ENCODE measurements around the gene PLCD3. TPM values are rescaled to one million over a fixed set of nuclear protein-coding genes. Genes with fewer than 3 reads are reported as not detected.

PLCD3 gene
- total and polyA plus RNA-seq, 9 of the 15 experiments (the other 6 are each of a cell fraction or from before 2014, with no cell fraction given), result 0.20 to 22.6 (median 7.5) TPM

DNA sequence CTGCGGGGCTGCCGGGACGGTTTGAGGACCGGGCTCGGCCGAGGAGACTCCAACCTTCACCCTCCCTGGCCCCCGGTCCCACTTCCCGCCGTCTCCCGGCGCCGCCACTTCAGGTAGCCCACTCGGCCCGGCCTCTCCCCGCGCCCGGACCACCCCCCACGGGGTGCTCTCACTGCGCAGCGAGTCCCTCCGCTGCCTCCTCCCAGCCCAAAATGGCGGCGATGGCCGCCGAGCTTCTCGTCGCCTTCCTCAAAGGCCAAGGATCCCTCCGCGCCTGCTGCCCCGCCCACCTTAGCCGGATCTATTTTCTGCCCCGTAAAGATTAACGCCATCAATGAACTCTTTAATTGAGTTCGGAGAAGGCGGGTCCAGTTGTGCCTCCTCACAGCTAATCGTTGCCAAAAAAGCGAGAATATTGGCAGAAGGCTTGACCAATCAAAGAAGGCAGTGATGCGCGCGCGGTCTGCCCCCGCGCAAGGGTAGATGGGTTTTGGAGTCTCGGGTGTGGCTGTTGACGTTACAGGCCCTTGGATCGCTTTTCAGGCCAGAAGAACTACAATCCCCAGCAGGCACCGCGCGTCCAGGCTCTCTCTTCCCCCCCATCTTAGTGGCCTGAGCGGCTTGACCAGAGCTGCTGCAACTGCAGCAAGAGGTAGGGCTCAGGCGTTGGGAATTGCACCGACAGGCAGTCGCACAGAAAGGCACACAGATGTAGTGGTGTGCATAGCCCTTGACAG, 29.1 kb upstream of the PLCD3 start, which contains the start of gene HEXIM2 (continued):
- peak; percentile 93 for TF ChIP-seq SUPT5H (IDR thresholded peaks at IDR 0.05)
- TF ChIP-seq ARID2 (IDR thresholded peaks at IDR 0.05), result no peak
- peak; percentile 74 to 84 for TF ChIP-seq MLLT1 (IDR thresholded peaks at IDR 0.05)
- TF ChIP-seq FUS (optimal IDR thresholded peaks at IDR 0.05; ENCODE audit: low read depth, low read length), result no peak
- TF ChIP-seq NFIX (CRISPR knock-in tag; IDR thresholded peaks at IDR 0.05; ENCODE audit: low read depth), result no peak
- no peak for TF ChIP-seq MYBL2 (IDR thresholded peaks at IDR 0.05; ENCODE audit: low read depth)
- no peak for TF ChIP-seq MYBL2 (CRISPR knock-in tag; IDR thresholded peaks at IDR 0.05; ENCODE audit: borderline replicate concordance)
- peak; percentile 84 for TF ChIP-seq CREB1 (IDR thresholded peaks at IDR 0.05)
- peak; percentile 88 for TF ChIP-seq CREB1 (CRISPR knock-in tag; IDR thresholded peaks at IDR 0.05)
- TF ChIP-seq, protein P1, sequence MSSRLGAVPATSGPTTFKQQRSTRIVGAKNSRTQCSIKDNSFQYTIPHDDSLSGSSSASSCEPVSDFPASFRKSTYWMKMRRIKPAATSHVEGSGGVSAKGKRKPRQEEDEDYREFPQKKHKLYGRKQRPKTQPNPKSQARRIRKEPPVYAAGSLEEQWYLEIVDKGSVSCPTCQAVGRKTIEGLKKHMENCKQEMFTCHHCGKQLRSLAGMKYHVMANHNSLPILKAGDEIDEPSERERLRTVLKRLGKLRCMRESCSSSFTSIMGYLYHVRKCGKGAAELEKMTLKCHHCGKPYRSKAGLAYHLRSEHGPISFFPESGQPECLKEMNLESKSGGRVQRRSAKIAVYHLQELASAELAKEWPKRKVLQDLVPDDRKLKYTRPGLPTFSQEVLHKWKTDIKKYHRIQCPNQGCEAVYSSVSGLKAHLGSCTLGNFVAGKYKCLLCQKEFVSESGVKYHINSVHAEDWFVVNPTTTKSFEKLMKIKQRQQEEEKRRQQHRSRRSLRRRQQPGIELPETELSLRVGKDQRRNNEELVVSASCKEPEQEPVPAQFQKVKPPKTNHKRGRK (tag; IDR thresholded peaks at IDR 0.05), result no peak
- peak; percentile 98 to 99 for TF ChIP-seq FOXK2 (conservative IDR thresholded peaks at IDR 0.05 in 1 of 2, IDR thresholded peaks at IDR 0.05 in 1 of 2; ENCODE audit: low read depth in 2 of 2)
- TF ChIP-seq, protein P2, sequence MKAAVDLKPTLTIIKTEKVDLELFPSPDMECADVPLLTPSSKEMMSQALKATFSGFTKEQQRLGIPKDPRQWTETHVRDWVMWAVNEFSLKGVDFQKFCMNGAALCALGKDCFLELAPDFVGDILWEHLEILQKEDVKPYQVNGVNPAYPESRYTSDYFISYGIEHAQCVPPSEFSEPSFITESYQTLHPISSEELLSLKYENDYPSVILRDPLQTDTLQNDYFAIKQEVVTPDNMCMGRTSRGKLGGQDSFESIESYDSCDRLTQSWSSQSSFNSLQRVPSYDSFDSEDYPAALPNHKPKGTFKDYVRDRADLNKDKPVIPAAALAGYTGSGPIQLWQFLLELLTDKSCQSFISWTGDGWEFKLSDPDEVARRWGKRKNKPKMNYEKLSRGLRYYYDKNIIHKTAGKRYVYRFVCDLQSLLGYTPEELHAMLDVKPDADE (conservative IDR thresholded peaks at IDR 0.05; ENCODE audit: control insufficient read depth, low read depth, low read length), result no peak; the same call in 1 of the 2 replicates

Data from K562 (cell line).